Jurkat, Clone E6-1 (cell line): Measurements from ENCODE around the gene BMP7.
"Not testable (repeated sequence)": the region's sequence is repeated elsewhere in the genome, so short reads cannot be mapped to it uniquely, and the experiment has no call there.

ENCODE experiments used
- DNase-seq: peaks from one replicate; pipeline ENCODE4 v3.0.0-alpha.2; 2011; ENCODE audit warnings: low read depth, low spot score
- H3K4me3 ChIP-seq: 2 replicates; pipeline ENCODE4 v1.5.1; 2011; ENCODE audit warnings: mild to moderate bottlenecking, low read length, control low read depth, moderate library complexity

BMP7 gene

DNA sequence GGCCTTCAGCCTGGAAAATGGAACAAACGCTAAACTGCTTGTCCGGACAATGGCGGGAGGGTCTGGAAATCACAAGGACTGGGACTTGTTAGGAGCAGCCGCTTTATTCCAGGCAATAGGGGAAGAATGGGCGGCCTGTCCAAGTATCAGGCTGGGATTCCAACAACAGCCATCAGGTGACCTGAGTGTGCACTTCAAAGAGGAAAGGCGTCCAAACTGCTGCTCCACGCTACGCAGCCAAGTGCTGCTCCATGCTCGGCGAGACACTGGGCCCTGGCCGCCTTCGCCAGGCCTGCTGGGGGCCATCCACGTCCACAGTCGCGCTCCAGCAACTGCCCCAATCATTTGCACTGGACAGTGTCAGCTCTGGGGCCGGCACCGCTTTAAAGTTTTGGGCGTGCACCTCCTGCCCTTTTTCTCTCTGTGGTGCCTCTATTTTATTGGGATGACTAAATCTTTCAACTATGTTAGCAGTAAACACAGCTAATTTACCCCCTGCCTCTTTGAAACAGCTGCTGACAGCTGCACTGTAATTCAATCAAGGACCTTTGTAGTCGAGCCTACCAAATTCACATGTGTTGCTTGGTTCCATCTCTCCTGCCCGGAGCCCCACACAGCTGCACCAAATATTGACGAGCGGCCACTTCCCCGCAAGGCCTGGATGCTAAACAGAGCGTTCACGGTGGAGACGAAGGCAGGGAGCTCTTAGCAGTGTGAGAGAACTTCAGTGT is 98.3 kb downstream of the BMP7 start:
- no peak for DNase-seq
- no peak overlapping the region for H3K4me3 ChIP-seq

DNA sequence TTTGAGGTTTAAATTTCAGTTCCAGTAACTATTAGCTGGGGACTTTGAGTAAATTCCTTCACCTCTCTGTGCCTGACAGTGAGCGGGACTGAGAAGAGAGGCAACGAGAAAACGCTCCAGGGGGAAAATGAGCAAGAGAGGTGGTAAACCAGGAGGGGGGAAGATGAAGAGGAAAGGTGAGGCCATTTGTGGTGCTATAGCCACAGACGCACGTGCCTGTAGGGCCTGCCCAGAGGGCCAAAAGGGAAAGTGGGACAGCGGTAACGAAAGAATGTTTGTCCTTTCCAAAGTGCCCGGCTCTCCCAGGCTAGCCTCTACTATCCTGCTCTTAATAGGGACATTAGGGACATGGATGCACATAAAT is 99.2 kb downstream of the BMP7 start:
- no peak for DNase-seq
- H3K4me3 ChIP-seq, result no peak overlapping the region

DNA sequence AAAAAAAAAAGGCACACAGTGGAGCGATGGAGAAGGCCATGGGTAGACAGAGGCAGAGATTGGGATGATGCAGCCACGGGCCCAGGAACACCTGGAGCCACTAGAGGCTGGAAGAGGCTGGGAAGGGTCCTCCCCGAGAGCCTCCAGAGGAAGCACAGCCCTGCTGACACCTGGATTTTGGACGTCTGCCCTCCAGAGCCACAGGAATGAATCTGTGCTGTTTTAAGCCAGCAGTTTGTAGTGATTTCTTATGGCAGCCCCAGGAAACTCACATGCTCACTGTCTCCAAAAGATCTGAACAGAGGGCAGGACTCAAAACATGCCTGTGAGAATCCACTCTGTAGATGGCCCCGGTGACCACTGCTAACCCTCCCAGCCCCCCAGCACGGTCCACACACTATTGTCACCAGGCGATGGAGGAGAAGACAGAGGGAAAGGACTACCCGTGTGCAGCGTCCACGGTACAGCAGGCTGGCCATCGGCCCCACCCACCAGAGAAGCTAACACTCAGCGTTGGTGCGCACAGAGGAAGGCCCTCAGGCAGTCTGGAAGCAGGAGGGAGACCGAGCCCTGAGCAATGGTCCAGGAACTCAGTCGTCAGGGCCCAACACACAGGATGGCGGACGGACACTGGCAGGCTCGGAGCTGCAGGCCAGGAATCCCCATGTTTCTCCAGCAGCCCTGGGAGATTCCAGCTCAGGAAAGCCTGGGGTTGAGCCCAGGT is 99.7 kb downstream of the BMP7 start:
- H3K4me3 ChIP-seq, result no peak overlapping the region
- DNase-seq, result no peak

- DNase-seq, result no peak
- no peak overlapping the region for H3K4me3 ChIP-seq
Measured at GRCh38 chr20:57165427-57166004, 100.9 kb downstream of the BMP7 start.

GRCh38 chr20:57164872-57165271 is 101.6 kb downstream of the BMP7 start:
- H3K4me3 ChIP-seq, result no peak overlapping the region
- DNase-seq, result no peak

GRCh38 chr20:57163041-57163440 is 103.4 kb downstream of the BMP7 start:
- no peak for DNase-seq
- H3K4me3 ChIP-seq, result no peak overlapping the region

GRCh38 chr20:57162362-57162652 is 104.1 kb downstream of the BMP7 start:
- DNase-seq, result no peak
- no peak overlapping the region for H3K4me3 ChIP-seq

GRCh38 chr20:57161478-57162361 is 104.7 kb downstream of the BMP7 start:
- no peak overlapping the region for H3K4me3 ChIP-seq
- DNase-seq, result no peak

GRCh38 chr20:57160985-57161384 is 105.5 kb downstream of the BMP7 start:
- DNase-seq, result no peak
- no peak overlapping the region for H3K4me3 ChIP-seq

- no peak for DNase-seq
- H3K4me3 ChIP-seq, result no peak overlapping the region
Measured at GRCh38 chr20:57159945-57160610, 106.4 kb downstream of the BMP7 start.

GRCh38 chr20:57159193-57159851 is 107.1 kb downstream of the BMP7 start:
- no peak overlapping the region for H3K4me3 ChIP-seq
- DNase-seq, result no peak

DNA sequence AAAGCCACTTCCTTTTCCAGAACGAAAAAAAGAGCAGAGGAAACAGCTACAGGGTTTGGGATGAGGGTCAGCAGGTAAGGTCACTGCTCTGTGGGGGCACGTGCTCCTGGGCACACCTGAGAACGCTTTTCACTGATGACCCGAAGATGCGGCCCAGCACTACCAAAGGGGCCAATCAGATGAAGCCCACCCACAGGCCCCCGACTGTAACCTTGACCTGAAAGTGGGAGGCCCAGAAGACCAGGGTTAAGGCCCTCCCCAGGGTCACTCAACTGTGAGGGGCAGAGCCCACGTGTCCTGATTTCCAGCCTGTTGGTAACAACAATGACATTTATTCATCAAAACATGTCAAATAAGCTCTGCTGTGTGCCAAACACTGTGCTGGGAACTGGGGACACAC is 108.0 kb downstream of the BMP7 start:
- no peak overlapping the region for H3K4me3 ChIP-seq
- DNase-seq, result no peak

DNA sequence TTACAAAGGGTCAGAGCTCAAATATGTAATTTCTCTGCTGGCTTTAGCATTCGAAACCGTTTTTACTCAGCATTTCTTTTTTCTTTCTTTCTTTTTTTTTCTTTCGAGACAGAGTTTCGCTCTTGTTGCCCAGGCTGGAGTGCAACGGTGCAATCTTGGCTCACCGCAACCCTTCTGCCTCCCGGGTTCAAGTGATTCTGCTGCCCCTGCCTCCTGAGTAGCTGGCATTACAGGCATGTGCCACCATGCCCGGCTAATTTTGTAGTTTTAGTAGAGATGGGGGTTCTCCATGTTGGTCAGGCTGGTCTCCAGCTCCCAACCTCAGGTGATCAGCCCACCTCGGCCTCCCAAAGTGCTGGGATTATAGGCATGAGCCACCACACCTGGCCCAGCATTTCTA is 108.7 kb downstream of the BMP7 start:
- not testable (repeated sequence) for H3K4me3 ChIP-seq, DNase-seq

GRCh38 chr20:57157106-57157691 is 109.2 kb downstream of the BMP7 start:
- no peak for DNase-seq
- H3K4me3 ChIP-seq, result no peak overlapping the region

DNA sequence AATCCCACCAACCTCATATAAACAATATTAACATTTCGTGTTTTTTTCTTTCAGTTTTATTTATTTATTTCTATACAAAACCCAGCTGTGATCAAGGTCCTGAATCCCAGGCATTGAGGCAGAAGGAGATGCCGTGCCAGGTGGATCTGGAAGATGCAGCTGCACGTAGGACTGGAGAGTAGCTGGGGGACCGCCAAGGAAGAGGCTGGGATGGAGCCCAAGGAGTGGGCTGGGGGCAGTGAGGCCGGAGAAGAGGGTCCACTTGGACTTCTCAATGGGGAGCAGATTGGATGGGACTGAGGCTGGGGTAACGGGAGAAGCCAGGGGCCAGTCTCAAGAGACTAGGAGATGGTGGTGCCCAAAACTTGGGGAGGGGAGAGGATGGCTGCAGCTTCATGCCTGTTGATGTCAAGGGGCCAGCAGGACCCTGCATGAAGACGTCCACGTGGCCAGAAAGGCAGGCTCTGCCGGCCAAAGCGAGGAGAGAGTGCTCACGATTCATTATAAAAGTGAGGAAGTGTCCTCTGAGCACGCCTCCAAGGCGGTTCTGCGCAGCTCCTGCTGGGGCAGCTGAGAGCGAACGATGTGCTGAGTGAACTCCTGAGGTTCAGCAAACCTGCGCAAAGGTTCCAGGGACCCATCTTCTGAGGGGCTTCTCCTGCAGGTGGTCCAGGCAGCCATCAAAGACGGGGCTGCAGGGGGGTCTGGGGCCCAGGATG is 110.3 kb downstream of the BMP7 start:
- H3K4me3 ChIP-seq, result no peak overlapping the region
- DNase-seq, result no peak

GRCh38 chr20:57155415-57155814 is 111.0 kb downstream of the BMP7 start:
- DNase-seq, result no peak

GRCh38 chr20:57153238-57153905 is 113.1 kb downstream of the BMP7 start:
- peak; percentile 32 for DNase-seq
- no peak overlapping the region for H3K4me3 ChIP-seq

More at GRCh38 chr20:57155415-57155814, 111.0 kb downstream of the BMP7 start:
- no peak overlapping the region for H3K4me3 ChIP-seq
